Activated CD4-positive, alpha-beta T cell treated with anti-CD3 and anti-CD28 coated beads for 36 hours (primary cell): ENCODE measurements around the gene HIGD1C. TPM values are rescaled to one million over a fixed set of nuclear protein-coding genes. Genes with fewer than 3 reads are reported as not detected.
"Not testable (repeated sequence)": the region's sequence is repeated elsewhere in the genome, so short reads cannot be mapped to it uniquely, and the experiment has no call there.

Experiments used
- ATAC-seq: fragments of 200-7000 bp; cut with Tn5 transposase; one replicate; pipeline ENCODE4 v1.10.0; 2021; ENCODE audit warnings: mild to moderate bottlenecking, moderate library complexity
- CTCF ChIA-PET: fragments of 350-600 bp; sonication (Branson Sonifier 250); formaldehyde crosslinking; loops from one replicate; lab custom pipeline; 2021; ENCODE audit warnings: antibody characterized with exemption; lab: Charles Lee
- POLR2A ChIA-PET: fragments of 350-600 bp; sonication (Branson Sonifier 250); formaldehyde crosslinking; loops from one replicate; lab custom pipeline; 2021; ENCODE audit warnings: antibody characterized with exemption, inconsistent platforms; lab: Charles Lee
- DNase-seq: peaks from one replicate; pipeline ENCODE4 v3.0.0-alpha.2; 2020
- H3K27ac Mint-ChIP-seq: one replicate; pipeline ENCODE4 v1.8.0; 2021; ENCODE audit warnings: mixed read lengths
- H3K27me3 Mint-ChIP-seq: one replicate; pipeline ENCODE4 v1.8.0; 2021; ENCODE audit warnings: mixed read lengths
- H3K36me3 Mint-ChIP-seq: one replicate; pipeline ENCODE4 v1.8.0; 2021; ENCODE audit warnings: low read depth, mixed read lengths
- H3K4me1 Mint-ChIP-seq: one replicate; pipeline ENCODE4 v1.8.0; 2021; ENCODE audit warnings: mixed read lengths
- H3K4me3 Mint-ChIP-seq: one replicate; pipeline ENCODE4 v1.8.0; 2021; ENCODE audit warnings: mild to moderate bottlenecking, moderate library complexity, mixed read lengths
- H3K9me3 Mint-ChIP-seq: one replicate; pipeline ENCODE4 v1.8.0; 2021; ENCODE audit warnings: low read depth, mixed read lengths
- intact Hi-C, 2 experiments: fragments of 100-400 bp; cut with DNase I in 1 of 2; cut with micrococcal nuclease in 1 of 2; formaldehyde crosslinking; loops; one replicate each; pipeline versions ENCODE4 v1.14.2 to v1.15.1; 2022 to 2024; cut with DNase I, micrococcal nuclease
- total RNA-seq, 2 experiments: library from RNA; stranded (reverse); gene quantifications; one replicate each; pipeline ENCODE4 v1.2.3, GENCODE V29; 2021

HIGD1C gene
- total RNA-seq, 2 experiments from 2014 or later = not detected

DNA sequence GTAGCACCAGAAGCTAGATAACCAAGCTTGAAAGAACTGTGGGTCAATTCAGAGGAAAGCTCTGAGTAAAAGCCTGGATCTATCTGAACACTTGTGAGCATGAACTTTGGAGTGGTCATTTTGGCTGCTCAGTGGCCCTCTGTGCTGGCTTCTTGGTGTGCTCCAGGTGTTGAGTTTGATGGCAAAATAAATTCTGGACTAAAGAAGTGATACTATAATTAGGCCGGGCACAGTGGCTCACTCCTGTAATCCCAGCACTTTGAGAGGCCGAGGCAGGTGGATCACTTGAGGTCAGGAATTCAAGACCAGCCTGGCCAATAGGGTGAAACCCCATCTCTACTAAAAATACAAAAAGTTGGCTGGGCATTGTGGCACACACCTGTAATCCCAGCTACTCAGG, 2.4 kb downstream of the HIGD1C start:
- DNase-seq, POLR2A ChIA-PET, H3K27me3 Mint-ChIP-seq, H3K4me1 Mint-ChIP-seq, CTCF ChIA-PET, intact Hi-C loops, H3K36me3 Mint-ChIP-seq, ATAC-seq, H3K4me3 Mint-ChIP-seq, H3K27ac Mint-ChIP-seq, H3K9me3 Mint-ChIP-seq: not testable (repeated sequence)

GRCh38 chr12:50955288-50955687, 2.9 kb downstream of the HIGD1C start:
- CTCF ChIA-PET = no interaction called here
- POLR2A ChIA-PET = no interaction called here
- DNase-seq (no peak), ATAC-seq (no peak)
- H3K36me3 Mint-ChIP-seq = no peaks in the 10 kb centered on the region
- H3K27me3 Mint-ChIP-seq = no peaks in the 10 kb centered on the region
- H3K4me1 Mint-ChIP-seq = peaks cover 5% of the 10 kb centered on the region
- intact Hi-C loops = no loop called here
- H3K9me3 Mint-ChIP-seq = no peaks in the 10 kb centered on the region
- H3K4me3 Mint-ChIP-seq = no peak overlapping the region
- H3K27ac Mint-ChIP-seq = no peak overlapping the region

DNA sequence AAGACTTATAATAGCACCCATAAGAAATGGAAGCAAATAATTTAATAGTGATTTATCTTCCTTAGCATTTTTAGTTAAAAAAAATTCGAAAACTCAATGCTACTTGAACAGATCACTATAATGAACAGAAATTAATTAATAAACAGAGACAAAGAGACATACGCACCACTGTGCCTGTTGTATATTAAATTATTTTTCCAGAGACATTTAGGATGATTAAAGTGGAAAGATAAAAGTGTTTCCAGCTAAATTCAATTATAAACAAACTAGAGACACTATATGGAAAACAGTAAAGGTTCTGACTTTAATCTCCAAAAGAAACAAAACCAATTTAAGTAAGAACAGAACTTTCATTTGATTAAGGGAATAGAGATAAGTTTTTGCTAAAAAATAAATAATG, 3.4 kb downstream of the HIGD1C start:
- ATAC-seq (no peak), DNase-seq (no peak)
- no peaks in the 10 kb centered on the region for H3K9me3 Mint-ChIP-seq
- ChIA-PET CTCF (no interaction called here), POLR2A (no interaction called here)
- H3K27me3 Mint-ChIP-seq = no peaks in the 10 kb centered on the region
- no peak overlapping the region for H3K27ac Mint-ChIP-seq
- intact Hi-C loops = no loop called here
- H3K36me3 Mint-ChIP-seq = no peaks in the 10 kb centered on the region
- peaks cover 7% of the 10 kb centered on the region for H3K4me1 Mint-ChIP-seq
- no peak overlapping the region for H3K4me3 Mint-ChIP-seq

DNA sequence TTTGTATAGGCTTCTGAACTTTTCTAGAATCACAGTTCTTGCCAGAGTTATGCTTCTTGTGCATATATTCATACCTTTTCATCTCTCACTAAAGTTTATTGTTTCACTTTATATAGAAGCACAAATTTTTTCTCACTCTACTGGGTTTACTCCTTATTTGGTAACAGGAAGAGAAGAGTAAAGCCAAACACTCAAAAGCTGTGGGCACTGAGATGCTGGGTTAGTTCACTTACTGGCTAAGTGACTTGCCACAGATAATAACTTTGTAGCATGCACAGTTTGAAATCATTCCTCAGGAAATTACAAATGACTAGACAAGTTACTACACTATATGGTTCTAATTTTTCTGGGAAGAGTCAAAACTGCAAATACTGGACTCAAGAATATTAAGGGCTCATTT, 7.8 kb downstream of the HIGD1C start:
- Mint-ChIP-seq H3K9me3 (no peaks in the 10 kb centered on the region), H3K4me3 (no peak overlapping the region), H3K4me1 (peaks cover 7% of the 10 kb centered on the region), H3K27ac (no peak overlapping the region), H3K27me3 (no peaks in the 10 kb centered on the region), H3K36me3 (no peaks in the 10 kb centered on the region)
- CTCF ChIA-PET = interaction anchor here (0.6 to 0.7 kb wide), 2 partner anchors 27 to 1326 kb away, joined by 3 read pairs; no protein-coding TSS in a partner anchor
- POLR2A ChIA-PET = no interaction called here
- DNase-seq (no peak), ATAC-seq (peak; percentile 30)
- intact Hi-C loops = no loop called here

DNA sequence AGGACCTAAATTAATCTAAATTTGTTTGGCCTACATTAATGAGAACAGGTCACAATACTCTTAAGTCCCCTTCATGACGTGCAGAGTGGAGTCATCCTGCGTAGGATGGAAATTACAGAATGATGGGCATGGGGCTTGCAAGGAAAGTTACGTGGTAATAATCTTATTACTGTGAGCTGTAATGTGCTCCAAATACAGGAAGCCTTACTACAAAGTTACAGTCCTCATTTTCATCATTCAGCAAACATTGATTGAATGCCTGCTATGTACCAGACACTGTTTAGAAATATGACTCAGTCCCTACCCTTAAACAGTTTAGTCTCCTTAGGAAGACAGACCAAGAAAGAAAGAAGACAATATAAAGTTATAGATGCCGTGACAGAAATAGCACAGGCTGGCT, 9.4 kb downstream of the HIGD1C start:
- no peak overlapping the region for H3K27ac Mint-ChIP-seq
- peaks cover 7% of the 10 kb centered on the region for H3K4me1 Mint-ChIP-seq
- DNase-seq (no peak), ATAC-seq (no peak)
- no peaks in the 10 kb centered on the region for H3K9me3 Mint-ChIP-seq
- POLR2A ChIA-PET = no interaction called here
- no peaks in the 10 kb centered on the region for H3K36me3 Mint-ChIP-seq
- no peak overlapping the region for H3K4me3 Mint-ChIP-seq
- H3K27me3 Mint-ChIP-seq = no peaks in the 10 kb centered on the region
- CTCF ChIA-PET = no interaction called here
- intact Hi-C loops = no loop called here

GRCh38 chr12:50964432-50964831, 12.1 kb downstream of the HIGD1C start:
- ATAC-seq = no peak
- Mint-ChIP-seq H3K27me3 (no peaks in the 10 kb centered on the region), H3K4me1 (peaks cover 7% of the 10 kb centered on the region), H3K36me3 (peaks cover 7% of the 10 kb centered on the region), H3K9me3 (no peaks in the 10 kb centered on the region), H3K27ac (no peak overlapping the region), H3K4me3 (no peak overlapping the region)
- ChIA-PET POLR2A (no interaction called here), CTCF (no interaction called here)
- intact Hi-C loops = no loop called here
- DNase-seq = no peak

DNA sequence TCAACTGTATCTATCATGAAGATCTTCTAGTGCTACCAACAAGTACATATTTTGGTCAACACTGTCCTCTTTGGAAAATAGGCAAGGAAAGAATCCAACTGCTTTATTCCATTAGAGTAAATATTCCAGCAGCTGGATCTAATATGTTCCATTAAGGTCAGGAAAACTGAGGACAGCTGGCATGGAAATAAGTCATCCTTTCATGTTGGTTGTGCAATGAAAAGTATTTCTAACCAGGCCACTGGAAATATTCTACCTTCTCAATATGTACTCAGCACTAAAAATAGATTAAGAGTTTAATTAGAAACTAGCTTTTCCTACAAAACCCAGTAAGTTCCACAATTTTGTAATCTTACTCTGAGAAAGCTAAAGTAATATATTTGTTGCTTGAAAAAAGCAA, 19.6 kb downstream of the HIGD1C start:
- DNase-seq = no peak
- CTCF ChIA-PET = no interaction called here
- Mint-ChIP-seq H3K4me1 (no peaks in the 10 kb centered on the region), H3K4me3 (no peak overlapping the region), H3K36me3 (peaks cover 37% of the 10 kb centered on the region), H3K9me3 (no peaks in the 10 kb centered on the region), H3K27me3 (no peaks in the 10 kb centered on the region), H3K27ac (no peak overlapping the region)
- no peak for ATAC-seq
- POLR2A ChIA-PET = no interaction called here
- intact Hi-C loops = no loop called here

DNA sequence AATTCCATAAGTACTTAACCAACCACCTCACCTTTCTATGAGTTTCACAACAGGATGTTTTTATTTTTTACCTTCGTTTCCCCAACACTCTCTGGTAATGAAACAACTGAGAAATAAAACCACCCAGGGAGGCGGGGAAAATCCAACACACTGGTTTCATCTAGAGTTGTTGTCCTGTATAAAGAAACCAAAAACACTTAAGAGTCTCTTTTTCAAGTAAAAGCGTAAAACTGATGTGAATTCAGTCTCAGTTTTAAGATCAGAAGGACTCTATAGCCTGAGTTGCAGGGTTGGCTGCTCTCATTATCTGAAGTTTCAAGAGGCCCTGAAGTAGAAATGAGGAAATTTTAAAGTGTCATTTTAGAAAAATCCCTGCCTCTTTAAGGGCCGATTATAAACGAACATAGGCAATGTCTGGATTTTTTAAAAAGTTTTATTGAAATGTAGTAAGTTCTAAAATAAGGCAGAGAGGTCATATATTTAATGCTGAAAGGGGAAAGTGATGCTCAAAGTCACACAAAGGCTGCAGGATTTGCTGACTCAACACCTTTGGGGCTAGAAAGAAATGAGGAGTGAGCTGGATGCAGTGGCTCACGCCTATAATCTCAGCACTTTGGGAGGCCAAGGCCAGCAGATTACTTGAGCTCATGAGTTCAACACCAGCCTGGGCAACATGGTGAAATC, 27.2 kb downstream of the HIGD1C start:
- CTCF ChIA-PET = interaction anchor here (1.0 to 2.5 kb wide), 3 partner anchors 10 to 324 kb away, joined by 3 to 10 read pairs (median 4); no protein-coding TSS in a partner anchor
- intact Hi-C loops = no loop called here
- H3K4me3 Mint-ChIP-seq = peak overlapping the region; percentile 39
- no peaks in the 10 kb centered on the region for H3K27me3 Mint-ChIP-seq
- H3K36me3 Mint-ChIP-seq = peaks cover 21% of the 10 kb centered on the region
- POLR2A ChIA-PET = interaction anchor here (0.6 to 1.3 kb wide), 3 partner anchors 45 to 469 kb away, joined by 5 to 8 read pairs (median 5); no protein-coding TSS in a partner anchor
- DNase-seq = peak; percentile 75
- peaks cover 30% of the 10 kb centered on the region for H3K4me1 Mint-ChIP-seq
- H3K27ac Mint-ChIP-seq = peak overlapping the region; percentile 94
- ATAC-seq = peak; percentile 89
- no peaks in the 10 kb centered on the region for H3K9me3 Mint-ChIP-seq

GRCh38 chr12:50980545-50980944, 28.2 kb downstream of the HIGD1C start:
- CTCF ChIA-PET = interaction anchor here (0.5 to 2.5 kb wide), 4 partner anchors 9 to 155 kb away, joined by 3 to 10 read pairs (median 4); no protein-coding TSS in a partner anchor
- peaks cover 19% of the 10 kb centered on the region for H3K36me3 Mint-ChIP-seq

DNA sequence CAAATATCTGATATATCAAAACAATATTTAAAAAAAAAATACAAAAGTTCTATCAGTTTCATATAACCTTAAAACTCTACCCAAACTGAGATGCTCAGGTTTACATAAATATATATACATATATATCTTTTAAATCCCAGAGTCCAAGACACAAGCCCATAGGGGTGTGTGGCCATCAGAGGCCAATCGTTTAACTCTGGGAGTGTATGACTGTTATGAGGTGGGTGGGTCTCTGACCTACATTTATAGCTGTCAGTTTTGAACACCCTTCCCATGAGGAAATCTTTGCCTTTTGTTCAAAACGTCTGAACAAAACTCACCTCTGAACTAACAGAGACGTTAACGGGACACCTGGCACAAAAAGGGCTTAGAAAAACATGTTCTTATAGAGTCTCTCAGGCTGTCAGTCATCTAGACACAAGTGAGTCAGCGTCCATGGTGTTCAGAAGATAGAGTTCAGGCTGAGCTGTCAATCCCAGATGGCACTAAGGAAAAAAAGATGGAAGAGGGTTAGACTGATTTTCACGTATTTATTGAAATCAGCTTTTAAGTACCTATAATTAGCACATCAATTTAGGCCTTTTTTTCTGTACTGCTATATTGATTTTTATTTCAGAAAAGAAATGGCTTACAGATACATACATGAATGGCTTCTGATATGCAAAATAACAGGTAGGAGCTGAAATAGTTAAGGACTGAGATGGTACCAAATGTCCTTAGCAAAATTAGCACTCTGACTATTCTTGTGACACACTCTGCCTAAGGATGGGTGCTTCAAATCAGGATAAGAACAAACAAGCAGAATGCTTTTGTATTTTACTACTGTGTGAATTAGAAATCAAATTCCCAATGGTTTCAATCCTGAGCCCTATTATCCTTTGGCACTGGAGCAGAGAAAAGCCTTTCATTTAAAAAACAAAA, 29.2 kb downstream of the HIGD1C start:
- POLR2A ChIA-PET = no interaction called here
- ATAC-seq = no peak
- Mint-ChIP-seq H3K9me3 (no peaks in the 10 kb centered on the region), H3K27me3 (no peaks in the 10 kb centered on the region), H3K4me3 (no peak overlapping the region), H3K36me3 (peaks cover 16% of the 10 kb centered on the region), H3K27ac (no peak overlapping the region), H3K4me1 (peaks cover 51% of the 10 kb centered on the region)
- no peak for DNase-seq
- CTCF ChIA-PET = interaction anchor here (0.5 to 2.5 kb wide), 7 partner anchors 7 to 258 kb away, joined by 3 to 10 read pairs (median 3); partner anchors contain the start of gene ATF1
- intact Hi-C loops = loop anchor here in 1 of 2 experiments (2.0 kb wide), 1 partner anchor 57 kb away; a partner anchor contains a TSS

More at GRCh38 chr12:50980545-50980944, 28.2 kb downstream of the HIGD1C start:
- intact Hi-C loops = no loop called here
- Mint-ChIP-seq H3K4me3 (no peak overlapping the region), H3K9me3 (no peaks in the 10 kb centered on the region), H3K27me3 (no peaks in the 10 kb centered on the region), H3K27ac (peak overlapping the region; percentile 94), H3K4me1 (peaks cover 41% of the 10 kb centered on the region)
- POLR2A ChIA-PET = no interaction called here
- ATAC-seq (no peak), DNase-seq (no peak)

DNA sequence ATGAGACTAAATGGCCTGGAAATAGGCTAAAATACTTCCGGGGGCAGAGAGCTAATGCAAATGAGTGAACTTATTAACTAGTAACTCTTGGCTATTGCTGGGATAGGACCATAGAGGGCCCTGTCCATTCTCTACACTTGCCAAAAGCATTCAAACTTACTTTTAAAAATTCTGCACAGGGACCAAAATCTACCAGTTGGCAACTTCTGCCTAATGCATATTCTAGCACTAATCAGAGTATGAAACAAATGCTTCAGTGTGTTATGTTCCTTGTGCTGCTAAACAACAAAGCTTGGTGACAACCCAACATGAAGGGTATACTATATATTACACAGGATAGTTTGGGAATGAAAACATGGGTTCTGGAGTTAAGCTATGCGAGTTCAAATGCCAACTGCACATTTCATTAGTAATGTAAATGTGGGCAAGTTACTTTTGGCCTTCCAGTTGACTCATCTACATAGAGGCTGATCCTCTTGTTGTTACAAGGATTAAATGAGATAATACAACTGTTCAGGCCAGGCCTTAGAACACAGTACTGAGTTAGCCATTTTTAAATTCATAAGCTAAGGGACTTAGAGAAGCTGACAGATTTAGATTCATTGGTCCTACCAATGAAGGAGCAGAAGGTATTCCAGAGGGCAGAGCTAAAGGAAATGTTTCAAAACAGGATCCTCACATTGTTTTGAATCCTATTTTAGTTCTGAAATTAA, 32.4 kb downstream of the HIGD1C start:
- Mint-ChIP-seq H3K27me3 (no peaks in the 10 kb centered on the region), H3K4me1 (peaks cover 53% of the 10 kb centered on the region), H3K4me3 (no peak overlapping the region), H3K36me3 (peaks cover 22% of the 10 kb centered on the region), H3K27ac (peak overlapping the region; percentile 83), H3K9me3 (no peaks in the 10 kb centered on the region)
- ATAC-seq = peak; percentile 33
- intact Hi-C loops = loop anchor here in 1 of 2 experiments (1.0 kb wide), 1 partner anchor 41 kb away; no protein-coding TSS in a partner anchor
- ChIA-PET POLR2A (interaction anchor here (0.6 to 1.4 kb wide), 2 partner anchors 26 to 42 kb away, joined by 5 to 8 read pairs; partner anchors contain the start of gene SLC11A2), CTCF (interaction anchor here (0.7 to 1.8 kb wide), 7 partner anchors 34 to 239 kb away, joined by 3 to 8 read pairs (median 3); partner anchors contain the start of gene SLC11A2)
- no peak for DNase-seq
